Panc1 (cell line): ENCODE measurements around the gene PKP2.

ENCODE experiments used
- CTCF ChIP-seq: fragments of 450-650 bp; IDR thresholded peaks from 2 replicates; pipeline ENCODE4 v1.5.1; 2017; ENCODE audit warnings: mild to moderate bottlenecking
- POLR2AphosphoS5 ChIP-seq: IDR thresholded peaks from 2 replicates; pipeline ENCODE4 v1.6.1; 2012; ENCODE audit warnings: mild to moderate bottlenecking, low read depth, low read length, moderate library complexity
- REST ChIP-seq, 2 experiments: IDR thresholded peaks; 2 replicates each; pipeline ENCODE4 v1.6.1; 2011 to 2012; ENCODE audit warnings: low read depth in 2 of 2, control low read depth in 1 of 2, low read length in 1 of 2, mild to moderate bottlenecking in 1 of 2, moderate library complexity in 1 of 2; ENCODE audit not compliant: insufficient read depth in 1 of 2

DNA sequence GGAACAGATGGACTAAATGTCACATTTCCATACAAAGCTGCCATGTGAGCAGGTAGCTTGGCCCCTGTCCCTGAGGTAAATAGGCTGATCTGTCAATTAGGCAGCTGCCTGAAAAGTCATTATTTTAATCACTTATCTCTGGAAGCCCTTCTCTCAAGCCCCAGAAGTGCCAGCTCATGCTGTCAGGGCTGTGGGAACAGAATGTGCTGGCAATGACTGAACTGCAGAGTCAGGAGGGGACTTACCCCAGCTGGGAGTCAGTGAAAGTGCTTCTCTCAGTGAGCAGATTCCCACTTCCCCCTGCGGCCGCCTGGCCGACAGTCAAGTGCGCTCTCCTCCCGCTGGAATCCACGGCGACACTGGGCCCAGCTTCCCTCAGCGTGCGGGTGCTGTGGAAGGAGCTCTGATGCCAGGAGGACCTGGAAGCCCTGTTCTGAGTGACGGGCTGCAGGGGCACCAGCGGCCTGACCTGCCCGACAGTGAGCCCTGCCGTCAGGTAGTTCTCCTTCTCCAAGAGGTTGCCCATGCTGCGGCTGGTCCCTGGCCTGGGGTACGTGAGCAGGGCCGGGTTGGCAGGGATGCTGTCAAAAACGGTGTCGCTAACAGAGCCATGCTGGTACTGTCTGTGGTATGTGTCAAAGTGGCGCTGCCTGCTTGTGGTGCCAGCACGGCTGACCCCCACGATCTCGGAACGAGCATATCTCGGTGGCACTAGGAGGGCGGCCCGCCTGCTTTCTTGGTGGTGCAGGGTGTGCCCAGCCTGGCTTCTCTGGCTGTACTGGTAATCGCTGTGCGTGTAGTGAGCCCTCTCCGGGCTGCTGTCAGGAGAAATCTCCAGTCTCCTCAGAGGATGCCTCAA lies 18.7 kb downstream of the PKP2 start:
- TF ChIP-seq CTCF (no peak), POLR2AphosphoS5 (no peak), REST (IDR thresholded peaks at IDR 0.05; ENCODE audit: insufficient read depth in 1 of 2, low read depth in 2 of 2, low read length in 1 of 2) (no peak)
